ENCODE results near the gene RECQL. TPM values are rescaled to one million over a fixed set of nuclear protein-coding genes. Genes with fewer than 3 reads are reported as not detected.

The RECQL gene
- total RNA-seq, 2 experiments from 2014 or later: 81.0 to 87.9 TPM

DNA sequence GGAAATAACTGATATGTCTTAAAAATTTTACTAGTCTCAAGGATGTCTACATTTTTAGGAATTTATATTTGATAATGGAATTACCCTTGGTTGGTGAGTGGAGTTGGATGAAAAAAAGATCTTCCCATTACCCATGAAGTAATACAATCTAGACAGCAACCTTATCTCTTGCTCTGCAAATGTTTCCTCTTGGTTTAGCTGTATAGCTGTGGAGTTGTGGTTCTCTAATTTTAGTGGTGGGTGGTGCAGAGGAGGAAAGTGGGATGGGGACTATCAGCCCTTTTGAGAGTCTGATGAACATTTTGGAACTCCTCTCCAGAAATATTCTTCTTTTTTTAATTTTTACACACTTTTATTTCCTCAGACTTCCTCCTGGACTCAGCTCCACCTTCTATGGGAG, 41.7 kb upstream of the RECQL start:
- peaks cover 10% of the 10 kb centered on the region for H3K4me1 Mint-ChIP-seq (ENCODE audit: low read depth)
- DNase-seq: no peak
- intact Hi-C loops (cut with micrococcal nuclease): no loop called here
- TF ChIP-seq, protein P1, sequence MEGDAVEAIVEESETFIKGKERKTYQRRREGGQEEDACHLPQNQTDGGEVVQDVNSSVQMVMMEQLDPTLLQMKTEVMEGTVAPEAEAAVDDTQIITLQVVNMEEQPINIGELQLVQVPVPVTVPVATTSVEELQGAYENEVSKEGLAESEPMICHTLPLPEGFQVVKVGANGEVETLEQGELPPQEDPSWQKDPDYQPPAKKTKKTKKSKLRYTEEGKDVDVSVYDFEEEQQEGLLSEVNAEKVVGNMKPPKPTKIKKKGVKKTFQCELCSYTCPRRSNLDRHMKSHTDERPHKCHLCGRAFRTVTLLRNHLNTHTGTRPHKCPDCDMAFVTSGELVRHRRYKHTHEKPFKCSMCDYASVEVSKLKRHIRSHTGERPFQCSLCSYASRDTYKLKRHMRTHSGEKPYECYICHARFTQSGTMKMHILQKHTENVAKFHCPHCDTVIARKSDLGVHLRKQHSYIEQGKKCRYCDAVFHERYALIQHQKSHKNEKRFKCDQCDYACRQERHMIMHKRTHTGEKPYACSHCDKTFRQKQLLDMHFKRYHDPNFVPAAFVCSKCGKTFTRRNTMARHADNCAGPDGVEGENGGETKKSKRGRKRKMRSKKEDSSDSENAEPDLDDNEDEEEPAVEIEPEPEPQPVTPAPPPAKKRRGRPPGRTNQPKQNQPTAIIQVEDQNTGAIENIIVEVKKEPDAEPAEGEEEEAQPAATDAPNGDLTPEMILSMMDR (IDR thresholded peaks at IDR 0.05): no peak
- H3K9me3 Mint-ChIP-seq: no peaks in the 10 kb centered on the region
- no peak overlapping the region for H3K27ac Mint-ChIP-seq
- ChIA-PET CTCF (interaction anchor here (0.7 to 1.0 kb wide), 2 partner anchors 34 to 247 kb away, joined by 3 read pairs; no protein-coding TSS in a partner anchor), POLR2A (no interaction called here)
- no peaks in the 10 kb centered on the region for H3K36me3 Mint-ChIP-seq (ENCODE audit: low read depth)
- no peak overlapping the region for H3K4me3 Mint-ChIP-seq
- peaks cover 3% of the 10 kb centered on the region for H3K27me3 Mint-ChIP-seq
- ATAC-seq: no peak

DNA sequence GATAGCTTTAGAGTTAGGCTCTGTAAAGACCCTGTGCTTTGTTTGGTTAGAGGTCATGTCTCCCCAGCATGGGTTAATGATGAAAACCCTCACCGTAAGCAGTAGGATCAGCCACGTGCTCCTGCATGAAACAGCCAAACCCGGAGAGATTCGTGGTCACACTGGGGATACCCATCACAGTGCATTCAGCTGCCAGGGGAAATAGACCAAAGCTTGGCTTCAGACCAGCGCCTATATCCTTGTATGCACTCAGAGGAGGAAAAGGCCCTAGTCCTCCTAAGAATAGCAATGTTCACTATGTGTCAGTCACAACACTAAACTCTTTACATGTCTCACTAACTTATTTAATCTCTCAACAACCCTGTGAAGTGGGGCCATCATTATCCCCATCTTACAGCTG, 41.0 kb upstream of the RECQL start:
- POLR2A ChIA-PET: no interaction called here
- no peak for ATAC-seq

DNA sequence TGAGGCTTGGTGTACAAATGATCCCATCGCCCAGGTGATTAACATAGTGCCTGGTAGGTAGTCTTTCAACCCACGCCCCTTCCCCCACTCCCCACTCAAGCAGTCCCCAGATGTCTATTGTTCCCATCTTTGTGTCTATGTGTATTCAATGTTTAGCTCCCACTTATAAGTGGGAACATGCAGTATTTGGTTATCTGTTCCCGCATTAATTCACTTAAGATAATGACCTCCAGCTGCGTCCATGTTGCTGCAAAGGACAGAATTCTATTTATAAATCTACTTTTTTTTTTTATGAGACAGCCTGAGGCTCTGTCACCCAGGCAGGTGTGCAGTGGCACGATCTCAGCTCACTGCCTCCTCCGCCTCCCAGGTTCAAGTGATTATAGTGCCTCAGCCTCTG, 40.3 kb upstream of the RECQL start:
- ATAC-seq (no peak), DNase-seq (no peak)
- H3K36me3 Mint-ChIP-seq (ENCODE audit: low read depth): no peaks in the 10 kb centered on the region
- H3K27me3 Mint-ChIP-seq: peaks cover 3% of the 10 kb centered on the region
- TF ChIP-seq, protein P1 (IDR thresholded peaks at IDR 0.05): no peak
- ChIA-PET CTCF (no interaction called here), POLR2A (interaction anchor here (0.6 kb wide), 2 partner anchors 91 to 457 kb away, joined by 3 to 4 read pairs; no protein-coding TSS in a partner anchor)
- no peaks in the 10 kb centered on the region for H3K9me3 Mint-ChIP-seq
- intact Hi-C loops (cut with micrococcal nuclease): no loop called here
- H3K27ac Mint-ChIP-seq: no peak overlapping the region
- H3K4me1 Mint-ChIP-seq (ENCODE audit: low read depth): no peaks in the 10 kb centered on the region
- H3K4me3 Mint-ChIP-seq: no peak overlapping the region

More for the DNA sequence above, 41.0 kb upstream of the RECQL start:
- Mint-ChIP-seq H3K36me3 (ENCODE audit: low read depth) (no peaks in the 10 kb centered on the region), H3K4me1 (ENCODE audit: low read depth) (peaks cover 2% of the 10 kb centered on the region), H3K27me3 (peaks cover 3% of the 10 kb centered on the region), H3K27ac (no peak overlapping the region), H3K9me3 (no peaks in the 10 kb centered on the region), H3K4me3 (no peak overlapping the region)
- DNase-seq: no peak
- CTCF ChIA-PET: interaction anchor here (0.7 kb wide), 1 partner anchor 33 kb away, joined by 3 read pairs; no protein-coding TSS in a partner anchor
- TF ChIP-seq, protein P1 (IDR thresholded peaks at IDR 0.05): no peak
- intact Hi-C loops (cut with micrococcal nuclease): no loop called here

DNA sequence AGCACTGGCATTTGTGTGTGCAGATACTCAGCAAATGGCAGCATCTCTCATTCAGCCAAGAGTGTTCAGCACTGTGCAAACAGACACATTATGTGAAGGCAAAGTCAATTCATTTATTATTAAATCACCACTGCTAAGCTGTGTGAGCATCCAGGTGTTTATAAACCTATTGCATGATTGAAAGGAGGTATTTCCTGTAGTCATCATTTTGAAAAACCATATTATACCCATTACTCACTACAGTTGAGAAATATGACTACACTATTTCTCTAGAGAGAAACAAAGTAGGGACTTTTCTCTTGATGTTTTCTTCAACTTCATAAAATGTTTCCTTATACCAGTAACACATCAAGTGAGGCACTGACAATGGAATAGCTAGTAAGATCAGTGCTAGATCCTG, 38.4 kb upstream of the RECQL start:
- TF ChIP-seq, protein P1 (IDR thresholded peaks at IDR 0.05): no peak
- Mint-ChIP-seq H3K27me3 (peaks cover 4% of the 10 kb centered on the region), H3K4me1 (ENCODE audit: low read depth) (no peaks in the 10 kb centered on the region), H3K36me3 (ENCODE audit: low read depth) (no peaks in the 10 kb centered on the region), H3K9me3 (no peaks in the 10 kb centered on the region), H3K4me3 (no peak overlapping the region), H3K27ac (no peak overlapping the region)
- POLR2A ChIA-PET: no interaction called here
- CTCF ChIA-PET: interaction anchor here (1.2 to 2.3 kb wide), 2 partner anchors 10 to 12 kb away, joined by 4 to 6 read pairs; no protein-coding TSS in a partner anchor
- ATAC-seq (peak; percentile 65), DNase-seq (no peak)
- intact Hi-C loops (cut with micrococcal nuclease): no loop called here

DNA sequence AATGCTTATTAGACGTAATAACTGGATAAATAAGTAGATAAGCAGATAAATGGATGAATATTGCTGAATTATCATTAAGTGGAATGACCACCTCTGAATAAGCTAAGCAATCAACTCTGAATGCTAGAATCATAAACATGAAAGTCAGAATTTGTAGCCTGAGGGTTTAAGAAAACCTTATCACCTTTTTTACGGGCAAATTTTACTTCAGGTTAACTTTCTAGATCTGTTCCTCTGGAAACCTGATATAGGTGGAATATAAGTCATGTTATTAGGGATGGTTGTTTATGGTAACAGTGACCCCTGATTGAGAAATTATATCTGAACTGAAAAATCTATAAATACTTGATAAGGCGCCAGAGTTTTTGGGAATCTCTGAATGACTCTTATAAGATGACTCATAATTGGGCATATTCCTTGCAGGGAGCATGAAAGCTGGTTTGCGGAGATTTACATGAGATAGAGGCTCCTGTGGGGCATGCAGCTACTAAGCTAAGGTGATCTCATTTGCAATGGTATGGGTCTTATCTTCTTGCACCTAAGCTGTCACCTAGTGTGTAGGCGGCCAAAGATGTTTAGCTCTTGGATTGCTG, 36.7 kb upstream of the RECQL start:
- ATAC-seq: no peak
- intact Hi-C loops (cut with micrococcal nuclease): no loop called here
- no peak for DNase-seq
- ChIA-PET POLR2A (interaction anchor here (0.6 kb wide), 1 partner anchor 12 kb away, joined by 3 read pairs; the partner anchor contains the start of gene SPX), CTCF (interaction anchor here (2.3 kb wide), 1 partner anchor 11 kb away, joined by 6 read pairs; no protein-coding TSS in a partner anchor)
- TF ChIP-seq, protein P1 (IDR thresholded peaks at IDR 0.05): no peak
- peaks cover 6% of the 10 kb centered on the region for H3K27me3 Mint-ChIP-seq
- H3K4me3 Mint-ChIP-seq: no peak overlapping the region
- H3K36me3 Mint-ChIP-seq (ENCODE audit: low read depth): no peaks in the 10 kb centered on the region
- no peak overlapping the region for H3K27ac Mint-ChIP-seq
- H3K9me3 Mint-ChIP-seq: no peaks in the 10 kb centered on the region
- no peaks in the 10 kb centered on the region for H3K4me1 Mint-ChIP-seq (ENCODE audit: low read depth)
